GM08714 (cell line): ENCODE results near the gene SPRYD3.

Experiments
- H3K4me3 ChIP-seq: fragments of 200-500 bp; sonication (Bioruptor generic); 2 replicates; pipeline ENCODE4 v1.5.1; 2014; ENCODE audit warnings: mild to moderate bottlenecking, low read length, inconsistent platforms
- ZNF274 ChIP-seq: IDR thresholded peaks from 2 replicates; pipeline ENCODE4 v1.6.1; 2012; ENCODE audit warnings: mild to moderate bottlenecking, low read depth, low read length

The SPRYD3 gene

DNA sequence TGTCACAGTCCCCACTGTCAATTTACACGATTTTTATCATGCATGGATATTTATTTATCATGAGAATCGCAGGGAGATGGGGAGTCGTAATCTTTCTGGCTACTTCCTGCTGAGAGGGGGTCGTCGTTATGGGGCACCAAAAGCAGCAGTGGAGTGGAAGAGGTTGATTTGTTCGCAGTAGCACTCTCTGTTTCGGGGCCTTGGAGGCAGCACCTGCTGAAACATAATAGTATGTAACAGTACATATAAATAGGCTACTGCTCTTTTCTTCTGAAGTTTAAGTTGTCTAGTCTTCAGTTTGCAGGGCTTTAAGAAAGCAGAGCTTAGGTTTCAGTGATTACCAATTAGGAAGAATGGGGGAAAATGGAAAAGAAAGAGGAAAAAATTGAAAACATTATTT lies 27.9 kb upstream of the SPRYD3 start:
- no peak for TF ChIP-seq ZNF274
- H3K4me3 ChIP-seq, result no peak overlapping the region

DNA sequence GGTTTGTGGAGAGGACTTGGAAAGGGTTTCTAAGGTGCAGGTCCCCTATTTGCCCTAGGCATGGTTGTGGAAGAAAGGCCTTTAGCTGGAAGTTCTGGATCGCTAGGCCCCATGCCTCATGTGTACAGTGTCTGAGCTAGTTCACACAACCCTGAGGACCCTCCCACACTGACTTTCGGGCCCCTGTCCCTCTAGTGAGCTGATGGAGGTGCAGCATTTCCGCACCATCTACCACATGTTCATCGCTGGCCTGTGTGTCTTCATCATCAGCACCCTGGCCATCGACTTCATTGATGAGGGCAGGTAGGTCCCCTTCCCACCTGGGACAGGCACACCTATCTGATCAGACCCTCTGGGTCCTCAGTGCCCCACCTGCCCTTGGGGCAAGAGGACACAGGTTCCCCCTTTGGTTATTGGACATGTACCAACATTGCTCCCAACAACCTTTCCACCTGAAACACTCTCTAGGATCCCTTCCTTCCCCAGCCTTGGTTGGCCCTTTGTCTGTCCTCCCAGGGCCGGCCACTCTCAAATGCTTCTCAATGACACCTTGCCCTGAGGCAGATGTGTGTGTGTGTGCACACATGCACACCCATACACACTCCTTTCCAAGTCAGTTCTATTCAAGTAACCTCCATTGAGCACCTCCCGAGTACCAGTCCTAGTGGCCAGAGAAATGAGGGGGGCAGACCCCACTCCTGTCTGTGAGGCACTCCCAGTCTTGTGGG lies 26.7 kb upstream of the SPRYD3 start:
- H3K4me3 ChIP-seq, result no peak overlapping the region
- TF ChIP-seq ZNF274, result no peak

DNA sequence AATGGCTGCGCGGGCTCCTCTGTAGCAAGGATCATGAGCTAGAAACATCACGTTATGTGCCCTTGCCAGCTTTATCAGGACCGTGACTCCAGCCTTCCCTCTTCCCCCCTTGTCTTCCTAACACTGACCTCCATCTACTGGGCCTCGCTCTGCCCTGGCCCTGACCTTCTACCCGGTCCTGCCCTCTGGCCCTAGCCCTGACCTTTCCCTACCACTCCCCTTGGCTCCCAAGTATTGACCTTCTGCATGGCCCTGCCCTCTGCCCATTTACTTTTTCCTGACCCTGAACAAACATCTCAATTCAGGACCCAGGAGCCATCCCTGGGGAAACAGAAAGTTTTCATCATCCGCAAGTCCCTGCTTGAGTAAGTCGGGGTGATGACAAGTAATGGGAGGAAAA lies 26.1 kb upstream of the SPRYD3 start:
- H3K4me3 ChIP-seq, result no peak overlapping the region
- TF ChIP-seq ZNF274, result no peak

DNA sequence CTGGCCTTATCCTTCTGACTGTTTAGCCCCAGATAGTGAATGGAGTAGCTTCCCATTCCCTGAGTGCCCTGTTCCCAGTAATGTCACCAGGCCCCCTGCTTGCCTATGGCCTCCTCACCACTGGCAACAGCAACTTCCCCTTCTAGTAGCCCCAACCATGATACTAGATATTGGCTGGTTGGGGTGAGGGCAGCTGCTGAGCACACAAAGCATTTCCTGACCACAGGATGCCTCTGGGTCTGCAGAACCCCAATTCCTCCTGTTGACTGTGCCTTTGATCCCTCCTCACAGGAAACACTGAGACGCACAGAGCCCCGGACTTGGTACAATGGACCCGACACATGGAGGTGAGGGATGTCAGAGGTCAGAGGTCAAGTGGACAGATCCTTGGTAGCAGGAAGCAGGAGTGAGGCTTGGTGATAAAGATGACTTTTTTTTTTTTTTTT lies 24.7 kb upstream of the SPRYD3 start:
- TF ChIP-seq ZNF274, result no peak
- H3K4me3 ChIP-seq, result no peak overlapping the region

DNA sequence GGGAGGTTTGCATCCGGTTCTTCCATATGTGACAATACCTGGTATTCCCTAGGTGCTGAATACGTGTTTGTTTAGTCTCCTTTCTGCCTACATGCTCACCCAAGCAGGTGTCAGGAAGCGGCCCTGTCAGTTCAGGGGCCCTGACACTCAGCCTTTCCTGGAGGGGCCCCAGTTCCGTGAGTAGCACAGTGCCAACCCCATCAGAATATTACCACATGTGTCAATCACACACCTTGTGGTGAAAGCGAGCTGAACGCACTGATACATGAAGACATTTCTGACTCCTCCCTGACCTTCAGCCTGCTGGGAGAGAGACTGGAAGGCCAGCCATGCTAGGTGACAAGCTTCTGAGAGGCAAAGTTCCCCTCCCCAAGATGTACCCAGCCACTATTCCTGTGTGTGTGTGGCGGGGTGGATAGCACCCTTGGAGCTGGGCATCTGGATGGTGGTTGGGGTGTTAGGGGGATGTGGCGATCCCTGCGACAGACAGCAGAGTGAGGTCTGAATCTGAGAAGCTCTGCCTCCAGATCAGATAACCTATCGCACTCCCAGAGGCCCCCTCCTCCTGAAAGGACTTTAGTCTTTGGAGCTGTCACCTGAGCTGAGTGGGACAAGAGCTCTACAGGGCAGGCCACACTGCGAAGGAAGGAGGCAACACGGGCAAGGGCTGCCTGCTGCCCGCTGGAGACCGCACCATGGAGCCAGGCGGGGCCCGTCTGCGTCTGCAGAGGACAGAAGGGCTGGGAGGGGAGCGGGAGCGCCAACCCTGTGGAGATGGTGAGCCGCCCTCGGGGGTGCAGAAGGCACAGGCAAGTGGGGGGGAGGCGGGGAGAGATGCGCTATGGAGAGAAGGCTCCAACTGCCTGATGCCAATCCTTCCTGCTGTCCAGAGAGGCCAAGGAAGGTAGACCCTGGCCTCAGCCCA lies 24.0 kb upstream of the SPRYD3 start, which contains the start of gene SOAT2:
TSS of gene SOAT2 (plus strand) at position 604 of the 925 bp plus-strand sequence. CDS start at position 696, 92 bp downstream.
- no peak for TF ChIP-seq ZNF274
- no peak within 1 kb of the TSS; the same call in 1 of the 2 replicates for H3K4me3 ChIP-seq

DNA sequence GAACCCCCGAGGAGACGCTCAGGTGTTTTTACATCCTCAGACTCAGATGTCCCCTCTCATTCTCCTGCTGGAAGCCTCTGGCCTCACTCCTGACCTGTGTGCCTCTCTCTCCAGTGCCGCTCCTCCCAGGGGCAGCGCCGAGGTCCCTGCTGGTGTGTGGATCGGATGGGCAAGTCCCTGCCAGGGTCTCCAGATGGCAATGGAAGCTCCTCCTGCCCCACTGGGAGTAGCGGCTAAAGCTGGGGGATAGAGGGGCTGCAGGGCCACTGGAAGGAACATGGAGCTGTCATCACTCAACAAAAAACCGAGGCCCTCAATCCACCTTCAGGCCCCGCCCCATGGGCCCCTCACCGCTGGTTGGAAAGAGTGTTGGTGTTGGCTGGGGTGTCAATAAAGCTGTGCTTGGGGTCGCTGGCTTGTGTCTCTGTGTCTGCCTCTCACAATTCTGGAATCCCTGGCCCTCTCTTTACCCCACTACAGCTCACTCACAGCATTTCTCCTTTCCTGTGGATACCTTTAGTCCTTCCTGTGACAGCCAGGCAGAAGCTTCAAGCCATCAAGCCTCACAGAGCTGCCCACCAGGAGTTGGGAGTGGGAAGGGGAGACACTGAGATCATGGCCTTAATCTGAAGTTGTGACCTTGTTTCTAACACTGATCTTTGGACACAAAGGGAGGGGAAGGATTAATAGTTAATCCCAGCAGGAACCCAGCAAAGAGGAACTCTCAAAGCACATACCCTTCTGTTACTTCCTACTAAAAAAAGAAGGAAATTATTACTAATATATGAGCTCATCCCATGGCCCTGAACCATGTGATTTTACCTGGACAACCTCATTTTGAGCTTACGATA lies 23.0 kb upstream of the SPRYD3 start:
- no peak overlapping the region for H3K4me3 ChIP-seq
- no peak for TF ChIP-seq ZNF274

DNA sequence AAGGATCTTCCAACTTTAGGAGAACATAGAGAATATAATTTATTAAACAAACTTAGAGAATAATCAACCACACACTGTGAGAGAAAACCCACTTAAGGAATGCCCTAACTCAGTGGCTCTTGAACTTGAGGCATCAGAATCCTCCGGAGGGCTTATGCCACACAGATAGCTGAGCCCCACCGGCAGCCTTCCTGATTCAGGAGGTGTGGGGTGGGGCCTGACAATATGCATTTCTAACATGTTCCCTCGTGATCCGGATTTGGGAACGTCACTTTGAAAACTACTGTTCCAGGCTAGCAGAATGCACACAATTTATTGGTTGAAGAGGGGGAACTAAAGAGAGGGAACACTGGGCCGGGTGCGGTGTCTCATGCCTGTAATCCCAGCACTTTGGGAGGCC lies 22.1 kb upstream of the SPRYD3 start:
- H3K4me3 ChIP-seq, result no peak overlapping the region
- TF ChIP-seq ZNF274, result no peak

DNA sequence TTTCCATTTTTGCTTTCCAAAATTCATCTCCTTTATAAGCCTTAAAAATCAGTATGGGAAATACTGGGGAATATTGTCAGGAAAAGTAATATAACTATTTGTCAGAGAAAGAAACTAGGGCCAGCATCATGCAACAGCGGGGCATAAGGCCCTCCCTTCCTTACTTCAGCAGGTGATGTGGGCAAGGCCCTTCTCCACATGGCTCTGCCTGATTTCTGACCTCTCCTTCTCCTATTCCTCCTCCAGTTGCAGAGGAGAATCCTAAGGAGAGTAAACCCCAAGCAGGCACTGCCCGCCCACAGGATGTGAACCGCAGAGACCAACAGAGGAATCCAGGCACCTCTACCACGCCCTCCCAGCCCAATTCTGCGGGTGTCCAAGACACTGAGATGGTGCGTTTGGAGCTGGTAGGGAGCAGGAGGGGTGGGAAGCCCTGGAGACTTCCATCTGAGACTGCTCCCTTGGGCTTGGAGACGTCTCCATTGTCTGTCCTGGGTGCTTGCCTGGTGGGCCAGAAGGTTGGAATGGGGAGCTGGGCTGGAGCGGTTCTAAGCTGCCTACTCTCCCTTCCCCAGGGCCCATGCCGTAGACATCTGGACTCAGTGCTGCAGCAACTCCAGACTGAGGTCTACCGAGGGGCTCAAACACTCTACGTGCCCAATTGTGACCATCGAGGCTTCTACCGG lies 21.4 kb upstream of the SPRYD3 start:
- TF ChIP-seq ZNF274, result no peak
- H3K4me3 ChIP-seq, result no peak overlapping the region

DNA sequence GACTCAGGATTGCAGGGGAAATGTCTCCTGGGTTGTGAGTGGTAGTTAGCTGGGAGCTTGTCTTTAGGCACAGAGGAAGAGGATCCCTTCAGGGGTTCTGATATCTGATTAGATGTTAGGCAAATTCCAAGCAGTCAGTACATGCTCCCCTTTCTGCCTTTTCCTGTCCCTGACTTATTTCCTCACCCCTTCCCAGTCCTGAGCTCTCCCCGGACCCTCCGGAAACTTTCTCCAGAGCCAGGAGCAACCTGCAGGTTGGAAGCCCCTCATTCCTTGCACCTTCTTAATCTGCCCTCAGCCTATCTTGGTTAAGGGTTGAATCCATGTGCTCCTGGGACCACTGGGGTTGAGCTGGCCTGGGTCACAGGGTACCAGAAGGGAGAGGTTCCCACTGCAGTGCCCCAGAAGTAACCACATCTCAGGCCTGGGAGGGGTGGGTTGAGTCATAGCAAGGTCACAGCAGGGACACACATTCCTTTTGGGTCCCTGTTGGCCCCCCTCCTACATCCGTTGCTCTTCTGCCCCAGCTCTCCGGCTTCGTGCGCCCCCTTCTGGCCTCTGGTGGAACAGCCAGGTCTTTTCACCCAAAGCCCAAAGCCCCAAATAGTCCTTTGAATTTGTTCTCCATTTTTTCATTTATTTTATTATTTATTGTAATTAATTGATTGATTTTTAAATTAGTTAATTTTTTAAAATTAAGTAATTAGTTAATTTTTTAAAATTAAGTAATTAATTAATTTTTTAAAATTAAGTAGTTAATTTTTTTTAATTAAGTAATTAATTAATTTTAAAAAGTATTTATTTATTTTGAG lies 20.1 kb upstream of the SPRYD3 start:
- H3K4me3 ChIP-seq, result no peak overlapping the region
- no peak for TF ChIP-seq ZNF274

DNA sequence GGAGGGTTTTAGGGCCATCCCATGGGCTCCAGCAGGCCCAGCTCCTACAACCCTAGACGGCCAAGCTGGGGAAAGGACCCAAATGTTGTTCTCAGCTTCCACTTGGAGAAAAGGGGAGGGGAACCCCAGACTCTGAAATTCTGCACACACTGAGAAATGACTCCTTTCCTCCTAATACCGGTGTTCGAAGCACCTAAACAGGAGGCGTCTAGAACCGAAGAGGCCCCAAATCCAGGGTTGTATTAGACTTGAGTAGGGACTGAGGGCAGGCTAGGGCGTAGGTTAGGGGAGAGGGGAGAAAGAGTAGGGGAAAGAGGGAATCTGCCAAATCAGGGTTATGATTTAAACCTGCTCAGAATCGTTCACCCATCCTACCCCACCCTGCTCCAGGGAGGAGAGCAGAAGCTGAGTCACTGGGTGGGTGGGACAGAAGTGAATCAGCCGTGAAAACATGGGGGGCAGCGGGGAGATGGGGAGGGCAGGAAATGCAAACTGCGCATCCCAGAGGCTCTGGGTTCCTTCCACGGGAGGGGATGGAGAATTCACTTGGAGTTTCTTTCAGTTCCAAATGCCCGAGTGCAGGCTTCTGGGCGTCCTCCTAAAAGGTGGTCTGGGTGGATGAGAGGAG lies 19.3 kb upstream of the SPRYD3 start:
- no peak for TF ChIP-seq ZNF274
- no peak overlapping the region; the same call in 1 of the 2 replicates for H3K4me3 ChIP-seq

DNA sequence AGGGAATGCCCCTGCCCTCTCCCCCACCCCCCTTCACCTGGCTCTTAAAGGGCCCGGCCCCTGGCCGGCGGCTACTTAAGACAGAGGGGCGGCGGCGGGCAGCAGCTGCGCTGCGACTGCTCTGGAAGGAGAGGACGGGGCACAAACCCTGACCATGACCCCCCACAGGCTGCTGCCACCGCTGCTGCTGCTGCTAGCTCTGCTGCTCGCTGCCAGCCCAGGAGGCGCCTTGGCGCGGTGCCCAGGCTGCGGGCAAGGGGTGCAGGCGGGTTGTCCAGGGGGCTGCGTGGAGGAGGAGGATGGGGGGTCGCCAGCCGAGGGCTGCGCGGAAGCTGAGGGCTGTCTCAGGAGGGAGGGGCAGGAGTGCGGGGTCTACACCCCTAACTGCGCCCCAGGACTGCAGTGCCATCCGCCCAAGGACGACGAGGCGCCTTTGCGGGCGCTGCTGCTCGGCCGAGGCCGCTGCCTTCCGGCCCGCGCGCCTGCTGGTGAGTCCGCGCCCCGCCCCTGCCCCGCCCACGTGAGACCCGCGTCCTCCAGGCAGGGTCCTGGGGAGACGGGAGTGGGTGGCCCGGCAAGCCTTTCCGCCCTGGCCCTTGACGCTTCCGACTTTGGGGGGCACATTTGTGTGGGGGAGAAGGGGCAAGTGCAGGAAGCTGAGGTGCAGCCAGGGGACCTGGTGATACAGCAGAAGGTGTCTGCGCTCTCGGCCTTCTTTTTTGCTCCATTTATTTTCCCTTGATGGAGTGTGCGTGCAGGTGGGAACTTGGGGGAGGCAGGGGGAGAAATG lies 18.6 kb upstream of the SPRYD3 start, which contains the start of gene IGFBP6:
TSS of gene IGFBP6 (plus strand) at position 104 of the 790 bp plus-strand sequence. CDS start at position 155, 51 bp downstream.
- peak within 1 kb of the TSS; percentile 38; the same call in 1 of the 2 replicates for H3K4me3 ChIP-seq
- TF ChIP-seq ZNF274, result no peak

DNA sequence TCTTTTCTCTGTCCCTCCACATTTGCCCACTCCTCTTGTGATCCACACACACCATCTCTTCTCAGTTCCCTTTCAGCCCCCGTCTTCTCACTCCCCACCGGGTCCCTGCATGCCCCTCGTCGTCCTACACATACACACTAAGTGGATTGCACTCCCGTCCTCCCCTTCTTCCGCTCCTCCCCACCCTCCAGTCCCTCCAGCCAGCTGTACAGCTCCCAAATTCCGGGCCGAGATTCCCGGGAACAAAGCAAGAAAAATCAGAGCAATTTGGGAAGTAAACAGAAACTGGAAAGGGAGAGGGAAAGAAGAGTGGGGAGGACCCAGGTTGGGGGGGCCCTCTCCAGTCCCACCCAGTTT lies 18.0 kb upstream of the SPRYD3 start:
- TF ChIP-seq ZNF274, result no peak

More for the DNA sequence above, 18.0 kb upstream of the SPRYD3 start:
- peak overlapping the region; percentile 38; the same call in 1 of the 2 replicates for H3K4me3 ChIP-seq
